Measurements from ENCODE around the gene ABHD12B. TPM values are rescaled to one million over a fixed set of nuclear protein-coding genes. Genes with fewer than 3 reads are reported as not detected.

Gene ABHD12B
- total and polyA plus RNA-seq, 2 of the 13 experiments (the other 11 are each of a cell fraction or from before 2014, with no cell fraction given): not detected

GRCh38 chr14:50920482-50921230 lies 48.8 kb downstream of the ABHD12B start (continued):
- no peak for TF ChIP-seq KDM5B (CRISPR knock-in tag; IDR thresholded peaks at IDR 0.05; ENCODE audit: borderline replicate concordance)

- Histone ChIP-seq H3K79me2 (ENCODE audit: insufficient read depth, low read length) (no peaks in the 10 kb centered on the region), H3K9ac (ENCODE audit: insufficient read depth, low read depth, low read length) (no peak overlapping the region), H3K27me3 (ENCODE audit: control insufficient read depth in 1 of 2, insufficient read depth in 2 of 2, low read length in 2 of 2) (no peaks in the 10 kb centered on the region), H3K9me3 (ENCODE audit: low read length) (no peaks in the 10 kb centered on the region), H3K27ac (ENCODE audit: extremely low read length, insufficient read depth, low read length) (no peak overlapping the region), H3K4me3 (replicated peaks in 1 of 3; ENCODE audit: insufficient read depth in 1 of 3, low read depth in 2 of 3, low read length in 3 of 3) (no peak overlapping the region), H4K20me1 (ENCODE audit: insufficient read depth, low read length) (no peaks in the 10 kb centered on the region), H3K4me2 (ENCODE audit: low read depth, low read length) (no peak overlapping the region), H3K36me3 (replicated peaks in 1 of 2; ENCODE audit: control insufficient read depth in 1 of 2, insufficient read depth in 2 of 2, low read length in 2 of 2) (peaks cover 17 to 36% of the 10 kb centered on the region in 2 experiments), H2AFZ (ENCODE audit: low read length) (no peak overlapping the region), H3K4me1 (ENCODE audit: insufficient read depth, low read length) (peaks cover 49% of the 10 kb centered on the region)
- 97% methylated on average over 2 of the region's 2 CpGs for WGBS (ENCODE audit: low lambda C conversion rate)
- POLR2A ChIA-PET: no interaction called here
- CTCF ChIA-PET (ENCODE audit: low intra/inter-chr PET ratio, low total read pairs): no interaction called here
- in situ Hi-C loops (cut with HindIII; ENCODE audit: extremely low pct_ligation_motif_present, low pct_unique_long_range_greater_than_20kb) (no loop called here), intact Hi-C loops (cut with micrococcal nuclease; ENCODE audit: unreplicated experiment) (no loop called here)
- no peak for FAIRE-seq
- BruUV-seq (replicated peaks): no TSS peak
- no peak for DNase-seq (ENCODE audit: low spot score)
- TF ChIP-seq TEAD2 (CRISPR knock-in tag; IDR thresholded peaks at IDR 0.05): no peak
- TF ChIP-seq ZXDC (CRISPR knock-in tag; IDR thresholded peaks at IDR 0.05): no peak
- TF ChIP-seq ARNT (IDR thresholded peaks at IDR 0.05): no peak
- no peak for TF ChIP-seq NR2F6 (IDR thresholded peaks at IDR 0.05)
- no peak for TF ChIP-seq NR2F6 (CRISPR knock-in tag; IDR thresholded peaks at IDR 0.05)
- no peak for TF ChIP-seq ZNF280B (CRISPR knock-in tag; IDR thresholded peaks at IDR 0.05; ENCODE audit: borderline replicate concordance)
- TF ChIP-seq ZNF768 (CRISPR knock-in tag; IDR thresholded peaks at IDR 0.05): no peak
- no peak for TF ChIP-seq ZNF430 (CRISPR knock-in tag; IDR thresholded peaks at IDR 0.05)
- ATAC-seq: no peak
These were observed 51.0 kb downstream of the ABHD12B start for GRCh38 chr14:50922803-50923202.
